Activated CD4-positive, alpha-beta T cell treated with anti-CD3 and anti-CD28 coated beads, Interleukin-2, Interleukin-4, amounts not matched to agents 100 ng/mL and 50 ng/mL, durations not matched to agents 16 hours and 8 hours (primary cell): Measurements from ENCODE around the gene PSMG3.
"Not testable (repeated sequence)": the region's sequence is repeated elsewhere in the genome, so short reads cannot be mapped to it uniquely, and the experiment has no call there.

Experiments
- DNase-seq: peaks from one replicate; pipeline ENCODE4 v3.0.0-alpha.2; 2020; ENCODE audit warnings: low spot score

Gene PSMG3

GRCh38 chr7:1596181-1597043, 26.6 kb upstream of the PSMG3 start:
- no peak for DNase-seq

- DNase-seq: no peak
These were observed 25.8 kb upstream of the PSMG3 start for GRCh38 chr7:1595636-1596035.

GRCh38 chr7:1595027-1595426, 25.2 kb upstream of the PSMG3 start:
- no peak for DNase-seq

- no peak for DNase-seq
These were observed 24.1 kb upstream of the PSMG3 start for GRCh38 chr7:1593904-1594421.

DNA sequence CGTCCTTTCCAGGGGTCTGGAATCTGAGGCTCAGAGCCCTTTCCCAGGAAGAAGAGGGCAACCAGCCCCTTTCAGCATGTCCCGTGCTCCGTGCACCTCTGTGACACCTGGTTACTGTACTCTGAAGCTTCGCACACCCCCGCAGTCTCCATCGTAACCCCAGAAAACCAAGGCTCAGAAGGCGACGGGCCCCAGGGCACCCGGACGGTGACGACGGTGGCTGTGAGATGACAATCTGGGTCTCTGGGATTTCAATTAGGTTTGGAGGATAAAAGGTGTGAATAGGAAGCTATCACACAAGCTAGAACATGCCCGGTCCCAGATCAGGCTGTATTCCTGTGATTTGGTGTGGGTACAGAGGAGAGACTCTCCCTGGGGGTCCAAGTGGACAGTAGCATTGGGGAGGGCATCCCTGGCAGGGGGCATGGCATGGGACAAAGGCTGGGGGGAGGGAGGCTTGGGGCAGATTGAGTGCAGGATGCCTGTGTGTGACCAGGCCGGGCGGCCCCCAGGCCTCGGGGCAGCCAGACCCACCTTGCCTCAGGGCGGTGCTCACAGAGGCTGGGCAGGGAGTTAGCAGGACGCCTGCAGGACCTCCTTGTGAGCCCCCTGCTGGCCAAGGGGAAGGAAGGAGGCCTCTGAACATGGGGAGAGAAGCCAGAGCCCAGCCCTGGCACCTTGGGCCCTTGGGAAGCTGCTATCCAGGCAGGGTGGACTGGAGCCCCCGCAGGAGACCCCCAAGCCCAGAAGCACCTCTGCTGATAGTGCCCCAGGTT, 23.4 kb upstream of the PSMG3 start:
- DNase-seq: no peak

- no peak for DNase-seq
These were observed 22.6 kb upstream of the PSMG3 start for GRCh38 chr7:1592299-1592871.

GRCh38 chr7:1591876-1592275, 22.0 kb upstream of the PSMG3 start:
- DNase-seq: no peak

GRCh38 chr7:1591396-1591795, 21.6 kb upstream of the PSMG3 start:
- no peak for DNase-seq

- no peak for DNase-seq
These were observed 21.1 kb upstream of the PSMG3 start for GRCh38 chr7:1590887-1591286.

DNA sequence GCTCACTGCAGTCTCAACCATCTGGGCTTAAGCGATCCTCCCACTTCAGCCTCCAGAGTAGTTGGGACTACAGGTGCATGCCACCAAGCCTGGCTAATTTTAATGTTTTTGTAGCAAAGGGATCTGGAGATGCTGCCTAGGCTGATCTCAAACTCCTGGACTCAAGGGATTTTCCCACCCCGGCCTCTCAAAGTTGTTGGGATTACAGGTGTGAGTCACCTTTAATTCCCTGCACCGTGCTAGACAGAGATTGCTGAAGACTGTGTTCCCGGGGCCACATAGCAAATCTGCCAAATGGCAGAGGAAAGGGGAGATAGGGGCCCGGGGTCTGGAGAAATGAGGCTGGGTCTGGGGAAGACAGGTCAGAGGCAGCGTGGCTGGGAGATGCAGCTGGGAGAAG, 20.6 kb upstream of the PSMG3 start:
- no peak for DNase-seq

- no peak for DNase-seq
These were observed 19.1 kb upstream of the PSMG3 start for GRCh38 chr7:1588978-1589377.

GRCh38 chr7:1587738-1588137, 17.9 kb upstream of the PSMG3 start:
- no peak for DNase-seq

DNA sequence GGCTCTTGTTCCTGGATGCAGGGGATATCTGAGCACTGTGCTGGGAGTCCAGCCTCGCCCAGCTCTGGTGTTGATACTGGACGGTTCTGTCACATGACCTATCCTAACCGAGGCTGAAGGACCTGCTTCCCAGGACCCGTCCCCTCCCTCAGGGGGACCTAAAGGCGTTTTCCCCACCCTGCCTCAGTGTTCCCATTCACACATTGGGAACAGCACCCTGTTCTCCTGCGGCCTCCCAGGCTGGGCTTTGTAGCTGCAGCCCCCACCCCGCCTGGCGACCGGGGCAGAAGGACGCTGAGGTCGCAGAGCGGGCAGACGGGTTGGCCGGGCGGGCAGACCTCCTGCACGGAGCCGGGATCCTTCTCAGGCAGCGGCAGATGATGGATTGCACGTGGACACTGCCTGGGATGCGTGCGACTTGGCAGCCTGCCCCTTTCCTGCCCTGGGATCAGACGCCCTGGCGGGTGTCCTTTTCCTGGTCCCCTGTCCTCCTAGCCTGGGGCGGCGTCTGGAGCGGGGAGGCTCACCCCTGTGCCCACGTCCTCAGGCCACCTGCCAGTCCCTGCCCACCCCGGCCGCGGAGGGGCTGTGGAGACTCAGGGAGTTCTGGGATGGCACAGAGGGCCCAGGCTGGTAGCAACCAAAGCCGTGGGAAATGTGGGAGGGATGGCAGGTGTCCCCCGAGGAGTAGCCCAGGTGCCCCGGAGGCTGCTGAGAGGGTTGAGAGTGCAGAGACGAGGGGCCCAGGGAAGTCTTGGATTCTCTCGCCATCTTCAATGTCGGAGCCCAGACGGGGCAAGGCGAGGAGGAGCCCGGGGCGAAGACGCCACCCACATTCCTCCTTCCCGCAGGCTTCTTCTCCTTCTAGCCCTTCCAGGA, 17.2 kb upstream of the PSMG3 start:
- DNase-seq: no peak

DNA sequence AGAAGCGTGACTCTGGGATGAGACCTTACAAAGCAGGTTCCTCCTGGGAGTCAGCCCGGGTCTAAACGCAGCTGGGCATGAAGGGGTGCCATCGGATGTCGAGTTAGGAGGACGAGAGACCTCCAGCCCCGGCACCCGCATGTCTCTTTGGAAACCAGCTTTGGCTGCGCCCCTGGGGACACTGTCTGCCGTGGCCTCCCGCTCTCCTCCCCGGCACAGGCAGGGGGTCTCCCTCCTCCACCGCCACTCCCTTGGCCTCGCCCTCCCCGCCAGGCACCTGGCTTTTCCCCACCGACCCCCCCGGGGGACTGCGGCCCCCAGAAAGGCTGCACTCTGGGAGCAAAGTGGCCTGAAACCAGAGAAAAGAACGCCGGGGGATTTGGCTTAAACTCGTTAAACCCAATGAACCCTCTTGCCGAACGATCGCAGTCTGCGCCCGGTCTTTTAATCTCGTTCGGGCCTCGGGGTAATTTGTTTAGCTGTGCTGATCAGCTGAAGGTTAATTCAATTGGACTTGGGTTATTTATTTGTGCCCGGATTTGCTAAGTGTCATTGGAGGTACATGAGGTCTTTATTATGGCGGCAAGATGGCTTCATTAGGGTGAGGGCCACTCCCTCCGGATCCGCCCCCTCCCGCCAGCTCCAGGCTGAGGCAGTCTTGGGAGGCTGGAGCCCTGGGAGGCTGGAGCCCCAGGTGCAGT, 16.4 kb upstream of the PSMG3 start:
- no peak for DNase-seq

DNA sequence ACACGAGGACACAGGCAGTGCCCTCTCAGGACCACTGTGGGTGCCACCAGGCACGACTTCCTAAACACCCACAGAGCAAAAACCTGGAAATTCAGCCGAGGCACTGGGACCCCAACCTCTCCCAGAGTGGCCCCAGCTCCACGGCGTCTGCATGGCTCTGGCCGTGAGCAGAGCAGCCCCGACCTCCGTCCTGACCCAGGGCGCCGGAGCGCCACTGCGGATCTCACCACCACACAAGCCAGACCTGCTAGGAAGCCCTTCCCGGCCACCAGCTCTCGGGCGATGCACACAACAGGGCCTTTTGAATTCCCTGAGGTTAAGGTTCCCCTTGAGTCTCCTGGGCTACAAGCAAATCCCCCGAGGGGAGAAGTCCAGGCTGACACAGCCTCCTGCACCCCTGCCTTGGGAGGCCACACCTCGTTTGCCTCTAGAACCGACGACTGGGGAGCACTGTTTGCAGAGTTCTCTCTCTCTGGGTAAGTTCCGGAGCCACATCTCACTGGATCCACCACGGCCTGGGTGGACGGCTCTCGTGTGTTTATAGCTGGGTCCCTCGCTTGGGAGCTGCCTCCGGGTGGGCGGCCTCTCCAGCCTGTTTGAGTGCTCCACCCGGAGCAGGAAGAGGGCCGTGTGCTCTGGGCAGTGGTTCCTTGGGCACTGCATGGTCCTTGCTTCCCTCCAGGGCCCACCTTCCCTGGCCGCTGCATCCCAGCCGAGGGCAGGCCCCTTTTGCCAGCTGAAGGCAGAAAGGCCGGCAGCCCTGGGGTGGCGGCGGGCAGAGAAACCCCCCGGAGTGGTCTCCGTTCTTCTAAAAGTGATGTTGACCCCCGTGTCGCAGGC, 15.5 kb upstream of the PSMG3 start:
- no peak for DNase-seq

GRCh38 chr7:1584700-1585099, 14.9 kb upstream of the PSMG3 start:
- DNase-seq: no peak

DNA sequence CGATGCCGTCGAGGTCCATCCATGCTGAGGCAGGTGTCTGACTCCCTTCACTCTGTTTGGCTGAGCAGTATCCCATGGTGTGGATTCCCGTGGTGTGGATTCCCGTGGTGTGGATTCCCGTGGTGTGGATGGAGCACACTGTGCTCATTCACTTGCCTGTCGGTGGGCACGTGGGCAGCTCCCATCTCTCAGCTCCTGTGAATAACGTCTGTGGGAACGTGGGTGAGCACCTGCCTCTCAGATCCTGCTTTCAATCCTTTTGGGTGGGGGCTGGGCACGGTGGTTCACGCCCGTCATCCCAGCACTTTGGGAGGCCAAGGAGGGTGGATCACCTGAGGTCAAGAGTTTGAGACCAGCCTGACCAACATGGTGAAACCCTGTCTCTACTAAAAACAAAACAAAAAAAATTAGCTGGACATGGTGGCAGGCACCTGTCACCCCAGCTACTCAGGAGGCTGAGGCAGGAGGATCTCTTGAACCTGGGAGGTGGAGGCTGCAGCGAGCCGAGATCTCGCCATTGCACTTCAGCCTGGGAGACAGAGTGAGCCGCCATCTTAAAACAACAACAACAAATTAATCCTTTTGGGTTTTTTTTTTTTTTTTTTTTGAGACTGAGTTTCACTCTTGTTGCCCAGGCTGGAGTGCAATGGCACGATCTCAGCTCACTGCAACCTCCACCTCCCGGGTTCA, 13.6 kb upstream of the PSMG3 start:
- not testable (repeated sequence) for DNase-seq

DNA sequence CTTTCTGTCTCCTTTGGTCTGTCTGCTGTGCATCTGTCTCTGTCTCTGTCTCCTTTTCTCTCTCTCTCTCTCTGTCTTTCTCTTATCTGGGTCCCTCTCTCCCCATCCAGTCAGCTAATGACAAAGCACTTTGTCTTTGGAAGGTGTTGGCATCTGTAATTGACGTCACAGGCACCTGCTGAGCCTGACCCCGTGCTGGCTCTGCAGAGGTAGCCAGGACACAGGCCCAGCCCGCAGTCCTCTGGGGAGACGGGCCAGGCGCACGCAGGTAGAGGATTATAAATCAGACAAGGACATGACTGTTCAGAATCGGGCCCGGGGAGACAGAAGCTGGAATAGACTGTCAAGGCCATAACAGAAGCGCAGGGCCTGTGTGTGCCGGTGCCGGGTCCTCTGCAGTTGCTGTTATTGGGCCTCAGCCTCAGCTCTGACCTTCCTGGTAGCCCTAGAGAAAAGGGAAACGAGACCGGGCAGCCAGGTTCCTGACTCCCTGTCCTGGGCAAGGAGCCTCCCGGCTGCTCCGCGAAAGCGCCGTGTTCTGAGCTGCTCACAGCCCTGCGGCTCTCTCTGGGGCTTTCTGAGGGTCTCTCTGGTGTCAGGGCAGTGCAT, 10.7 kb upstream of the PSMG3 start:
- DNase-seq: no peak
